Gastroesophageal sphincter (tissue), 3 donors: ENCODE results near the gene HOXB7.

ENCODE experiments used
- CTCF ChIP-seq, 4 experiments: fragments of 200-600 bp in 2 of 4; fragments of 450-650 bp in 2 of 4; sonication (generic) in 1 of 4; IDR thresholded peaks; one replicate each; pipeline ENCODE4 v1.5.1; 2017 to 2019; ENCODE audit warnings: antibody characterized with exemption in 4 of 4, mild to moderate bottlenecking in 2 of 4, moderate library complexity in 2 of 4
- POLR2A ChIP-seq, 2 donors: fragments of 450-650 bp; IDR thresholded peaks; one replicate each; pipeline ENCODE4 v1.6.1; 2017; ENCODE audit warnings: antibody characterized with exemption in 2 of 2, mild to moderate bottlenecking in 2 of 2, moderate library complexity in 1 of 2
- POLR2AphosphoS5 ChIP-seq: sonication (generic); formaldehyde crosslinking; IDR thresholded peaks from one replicate; pipeline ENCODE4 v1.6.1; 2017; ENCODE audit warnings: antibody characterized with exemption

GRCh38 chr17:48627118-48627597, 16.3 kb upstream of the HOXB7 start:
- TF ChIP-seq POLR2AphosphoS5: no peak
- no peak for TF ChIP-seq CTCF (IDR thresholded peaks at IDR 0.05)
- TF ChIP-seq POLR2A (IDR thresholded peaks at IDR 0.05): no peak
